HG02981 (cell line): ENCODE measurements around the gene OPN1LW.
"Not testable (repeated sequence)": the region's sequence is repeated elsewhere in the genome, so short reads cannot be mapped to it uniquely, and the experiment has no call there.

Experiments
- ATAC-seq: cut with Tn5 transposase; IDR thresholded peaks from one replicate; pipeline ENCODE4 v1.9.1; 2021; ENCODE audit warnings: mild to moderate bottlenecking, moderate library complexity; ENCODE audit not compliant: unreplicated experiment

Gene OPN1LW

DNA sequence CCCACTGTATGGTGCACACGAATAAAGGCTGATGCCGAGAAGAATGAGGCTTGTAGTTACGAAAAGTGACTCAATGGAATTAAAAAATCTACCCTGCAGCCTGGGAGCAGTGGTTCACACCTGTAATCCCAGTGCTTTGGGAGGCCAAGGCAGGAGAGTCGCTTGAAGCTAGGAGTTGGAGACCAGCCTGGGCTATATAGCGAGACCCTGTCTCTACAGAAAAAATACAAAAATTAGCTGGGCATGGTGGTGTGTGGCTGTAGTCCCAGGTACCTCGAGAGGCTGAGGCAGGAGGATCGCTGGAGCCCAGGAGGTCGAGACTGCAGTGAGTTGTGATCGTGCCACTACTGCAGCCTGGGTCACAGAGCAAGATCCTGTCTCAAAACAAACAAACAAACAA, 11.7 kb upstream of the OPN1LW start:
- no peak for ATAC-seq

DNA sequence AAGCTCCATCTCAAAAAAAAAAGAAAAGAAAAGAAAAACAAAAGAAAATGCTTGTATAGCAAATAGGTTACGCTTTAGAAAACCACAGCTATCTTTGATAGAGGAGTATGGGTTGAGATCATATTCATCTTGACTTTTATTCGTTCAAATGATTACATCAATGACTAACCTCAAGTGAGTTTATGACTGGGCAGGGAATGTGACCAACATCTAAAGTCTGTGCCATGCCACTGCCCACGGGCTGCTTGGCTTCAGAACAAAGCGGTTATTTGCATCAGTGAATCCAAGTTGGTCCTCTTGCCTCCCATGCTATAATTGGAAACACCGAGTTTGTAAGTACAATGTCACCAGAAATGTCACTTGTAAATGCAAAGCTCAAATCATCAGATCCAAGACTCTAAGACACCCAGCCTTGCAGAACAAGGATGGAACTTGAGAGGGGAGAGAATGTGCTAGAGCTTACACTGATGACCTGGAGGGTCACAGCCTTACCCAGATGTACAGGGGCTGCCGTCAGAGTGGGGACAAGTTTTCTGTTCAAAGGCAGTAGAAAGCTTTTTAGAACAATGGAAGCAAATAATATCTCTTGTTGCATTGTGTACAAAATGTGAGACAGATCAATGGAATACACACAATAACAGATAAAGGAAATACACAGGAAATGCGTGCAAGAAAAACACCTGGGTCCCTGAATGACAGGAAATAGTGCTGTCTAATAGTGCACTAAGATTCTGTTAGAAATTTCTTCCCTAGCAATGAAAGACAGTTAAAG, 8.4 kb upstream of the OPN1LW start:
- no peak for ATAC-seq

DNA sequence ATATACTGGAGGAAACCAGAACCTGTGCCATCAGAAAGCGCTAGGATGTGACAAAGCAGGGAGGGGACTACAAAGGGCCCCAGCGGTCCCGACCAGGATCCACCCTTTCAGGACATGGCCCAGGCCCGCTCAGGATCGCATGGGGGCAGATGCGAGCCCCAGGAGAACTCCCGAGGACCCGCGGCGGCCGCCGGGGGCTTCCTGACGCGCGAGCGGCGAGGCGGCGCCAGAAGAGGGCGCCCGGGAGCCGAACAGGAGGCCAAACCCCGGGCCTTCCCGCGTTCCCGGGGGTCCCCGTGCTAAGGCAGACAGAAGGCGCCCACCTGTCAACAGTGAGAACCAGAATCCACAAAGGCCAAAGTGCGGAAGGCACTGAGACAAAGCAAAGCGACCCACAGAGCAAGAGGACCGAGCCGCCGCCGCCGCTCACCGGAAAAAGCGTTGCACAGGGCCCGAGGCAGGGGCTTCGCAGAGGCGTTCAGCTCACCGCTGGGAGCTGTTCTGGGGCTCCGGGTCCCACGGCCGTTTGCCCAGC, 7.3 kb upstream of the OPN1LW start:
- no peak for ATAC-seq

DNA sequence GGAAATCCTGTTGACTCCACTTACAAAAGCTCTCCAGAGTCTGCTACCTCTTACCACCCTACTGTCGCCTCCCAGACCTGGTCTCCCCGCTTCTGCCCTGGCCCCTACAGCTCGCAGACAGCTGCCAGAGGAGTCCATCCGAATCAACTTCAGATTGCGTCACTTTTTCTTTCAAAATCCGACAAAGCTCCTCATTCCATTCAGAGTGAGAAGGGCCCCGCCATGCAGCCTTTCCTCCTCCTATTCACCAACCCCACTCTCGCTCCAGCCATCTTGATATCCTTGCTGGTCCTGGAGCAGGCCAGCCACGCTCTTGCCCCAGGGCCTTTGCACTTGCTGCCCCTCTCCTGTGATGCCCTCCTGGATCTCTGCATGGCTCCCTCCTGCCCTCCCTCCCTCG, 5.2 kb upstream of the OPN1LW start:
- ATAC-seq = no peak

DNA sequence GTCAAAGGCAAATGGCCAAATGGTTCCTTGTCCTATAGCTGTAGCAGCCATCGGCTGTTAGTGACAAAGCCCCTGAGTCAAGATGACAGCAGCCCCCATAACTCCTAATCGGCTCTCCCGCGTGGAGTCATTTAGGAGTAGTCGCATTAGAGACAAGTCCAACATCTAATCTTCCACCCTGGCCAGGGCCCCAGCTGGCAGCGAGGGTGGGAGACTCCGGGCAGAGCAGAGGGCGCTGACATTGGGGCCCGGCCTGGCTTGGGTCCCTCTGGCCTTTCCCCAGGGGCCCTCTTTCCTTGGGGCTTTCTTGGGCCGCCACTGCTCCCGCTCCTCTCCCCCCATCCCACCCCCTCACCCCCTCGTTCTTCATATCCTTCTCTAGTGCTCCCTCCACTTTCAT, 3.8 kb upstream of the OPN1LW start:
- no peak for ATAC-seq

DNA sequence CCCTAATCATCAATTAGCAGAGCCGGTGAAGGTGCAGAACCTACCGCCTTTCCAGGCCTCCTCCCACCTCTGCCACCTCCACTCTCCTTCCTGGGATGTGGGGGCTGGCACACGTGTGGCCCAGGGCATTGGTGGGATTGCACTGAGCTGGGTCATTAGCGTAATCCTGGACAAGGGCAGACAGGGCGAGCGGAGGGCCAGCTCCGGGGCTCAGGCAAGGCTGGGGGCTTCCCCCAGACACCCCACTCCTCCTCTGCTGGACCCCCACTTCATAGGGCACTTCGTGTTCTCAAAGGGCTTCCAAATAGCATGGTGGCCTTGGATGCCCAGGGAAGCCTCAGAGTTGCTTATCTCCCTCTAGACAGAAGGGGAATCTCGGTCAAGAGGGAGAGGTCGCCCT, 3.3 kb upstream of the OPN1LW start:
- no peak for ATAC-seq

DNA sequence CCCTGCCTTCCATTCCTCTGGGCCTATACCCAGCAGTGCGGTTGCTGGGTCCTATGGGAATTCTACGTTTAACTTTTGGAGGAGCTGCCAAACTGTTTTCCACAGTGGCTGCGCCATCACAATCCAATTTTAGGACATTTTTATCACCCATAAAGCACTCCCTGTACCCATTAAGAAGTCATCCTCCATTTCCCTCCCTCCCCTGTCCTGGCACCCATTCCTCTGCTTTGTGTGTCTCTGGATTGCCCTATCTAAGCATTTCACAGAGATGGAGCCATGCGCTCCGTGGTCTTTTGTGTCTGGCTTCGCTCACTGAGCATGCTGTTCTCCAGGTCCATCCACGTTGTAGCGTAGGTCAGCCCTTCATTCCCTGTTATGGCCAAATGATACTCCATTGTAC, 1.7 kb upstream of the OPN1LW start:
- no peak for ATAC-seq

DNA sequence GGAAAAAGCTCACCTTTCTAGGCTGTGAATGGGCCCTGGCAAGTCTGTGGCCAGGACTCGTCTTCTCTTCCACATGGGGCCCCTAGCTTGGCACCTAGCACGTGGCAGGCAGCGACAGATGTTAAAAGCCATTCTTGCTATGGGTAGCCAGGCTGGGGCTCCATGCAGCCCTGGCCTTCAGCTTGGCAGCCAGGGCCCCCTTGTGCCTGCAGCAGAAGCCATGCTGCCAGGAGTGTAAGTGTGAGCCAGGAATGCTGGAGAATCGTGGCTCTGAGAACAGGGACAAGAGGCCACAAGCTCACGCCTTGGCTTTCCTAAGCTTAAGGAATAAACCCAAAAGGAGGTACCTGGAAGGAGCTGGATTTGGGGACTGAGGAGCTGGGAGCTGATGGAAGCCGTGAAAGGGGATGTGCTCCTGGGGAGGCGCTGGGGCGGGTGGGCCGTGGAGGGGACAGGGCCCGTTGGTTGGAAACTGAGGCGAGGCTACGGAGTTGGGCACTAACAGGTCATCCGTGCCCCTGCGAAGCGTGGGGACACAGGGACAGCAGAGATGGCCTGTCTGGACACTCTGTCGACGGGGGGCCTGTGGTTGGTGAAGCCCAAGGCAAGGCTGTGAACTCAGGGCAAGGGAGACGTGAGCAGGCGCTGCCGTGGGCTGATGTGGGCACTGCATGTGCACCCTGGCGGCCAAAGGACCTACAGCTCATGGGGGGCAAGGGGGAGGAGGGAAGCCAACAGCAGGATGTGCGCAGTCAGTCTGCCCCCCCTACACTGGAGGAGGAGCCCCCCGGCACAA, 895 bp upstream of the OPN1LW start:
- ATAC-seq = no peak

DNA sequence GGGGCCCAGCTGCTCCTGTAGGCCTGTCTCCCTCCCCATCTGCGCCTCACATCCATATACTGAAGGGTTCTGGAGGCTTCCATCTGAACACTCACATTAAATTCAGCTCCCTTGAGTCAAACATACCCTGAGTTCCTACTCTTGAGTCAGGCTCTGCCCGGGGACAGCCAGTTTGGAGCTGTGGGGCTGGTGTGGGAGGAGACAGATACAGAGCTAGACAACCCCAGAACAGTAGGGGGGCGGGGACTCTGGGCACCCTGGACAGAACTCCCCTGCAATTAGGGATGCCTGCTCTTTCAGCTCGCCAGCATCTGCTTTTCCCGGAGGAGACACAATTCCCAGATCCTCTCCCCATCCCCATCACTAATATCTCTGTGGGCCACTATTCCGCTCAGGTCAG, 7.0 kb downstream of the OPN1LW start:
- ATAC-seq = not testable (repeated sequence)

DNA sequence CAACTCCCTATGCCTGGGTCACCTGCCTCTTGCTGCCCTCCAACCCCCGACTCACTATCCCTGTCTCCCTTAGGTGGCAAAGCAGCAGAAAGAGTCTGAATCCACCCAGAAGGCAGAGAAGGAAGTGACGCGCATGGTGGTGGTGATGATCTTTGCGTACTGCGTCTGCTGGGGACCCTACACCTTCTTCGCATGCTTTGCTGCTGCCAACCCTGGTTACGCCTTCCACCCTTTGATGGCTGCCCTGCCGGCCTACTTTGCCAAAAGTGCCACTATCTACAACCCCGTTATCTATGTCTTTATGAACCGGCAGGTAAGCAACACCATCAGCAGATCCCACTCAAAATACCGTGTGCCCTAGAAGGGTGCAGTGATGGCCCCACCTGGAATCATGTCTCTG, 12.2 kb downstream of the OPN1LW start:
- ATAC-seq = not testable (repeated sequence)

DNA sequence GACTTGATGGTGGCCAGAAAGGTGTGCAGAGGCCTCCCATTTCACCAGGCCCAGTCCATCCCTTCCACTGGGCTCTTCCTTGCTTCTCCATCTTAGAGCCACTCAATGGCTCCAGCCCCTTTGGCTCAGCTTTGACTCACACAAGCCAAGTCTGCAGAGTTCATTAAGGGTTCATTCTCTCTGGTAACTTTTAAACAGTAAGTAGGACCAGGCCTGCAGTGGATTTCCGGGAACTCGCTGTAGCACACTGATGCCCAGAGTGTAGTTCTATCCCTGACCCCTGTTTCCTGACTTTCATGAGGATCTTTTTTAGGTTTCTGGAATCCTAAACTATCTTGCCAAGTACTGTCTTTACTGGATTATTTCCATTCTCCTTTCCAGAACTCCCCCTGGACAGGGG, 13.2 kb downstream of the OPN1LW start:
- not testable (repeated sequence) for ATAC-seq

DNA sequence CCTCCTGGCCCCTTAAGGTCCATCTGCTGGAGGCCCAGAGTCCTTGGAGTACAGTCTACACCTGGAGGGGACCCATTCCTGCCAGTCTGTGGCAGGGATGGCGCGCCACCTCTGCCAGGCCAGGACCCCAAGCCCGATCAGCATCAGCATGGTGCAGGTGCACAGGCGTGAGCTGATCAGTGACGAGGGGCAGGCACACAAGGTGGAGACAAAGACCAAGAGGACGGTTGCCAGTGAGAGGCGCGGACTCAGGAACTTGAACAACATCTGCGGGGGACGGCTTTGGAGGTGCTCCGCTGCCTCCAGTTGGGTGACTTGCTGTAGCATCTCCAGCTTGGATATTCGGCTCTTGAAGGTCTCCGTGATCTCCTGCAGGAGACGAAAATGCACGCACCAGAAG, 15.3 kb downstream of the OPN1LW start:
- ATAC-seq = not testable (repeated sequence)

DNA sequence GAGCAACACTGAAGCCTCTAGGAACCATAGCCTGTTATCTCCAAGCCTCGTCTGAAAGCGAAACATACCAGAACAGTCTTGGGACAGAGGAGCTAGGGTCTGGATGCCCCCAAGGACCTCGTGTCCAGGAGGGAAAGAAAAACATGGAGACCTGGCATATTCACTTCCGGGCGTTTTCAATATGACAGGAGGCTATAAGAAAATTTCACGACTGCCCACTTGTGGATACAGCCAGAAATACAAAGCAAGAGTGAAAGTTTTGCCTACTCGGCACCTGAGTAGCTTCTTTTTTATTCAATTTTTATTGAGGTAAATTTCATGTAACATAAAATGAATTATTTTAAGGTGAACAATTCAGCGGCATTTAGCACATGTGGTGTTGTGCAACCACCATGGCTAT, 20.9 kb downstream of the OPN1LW start:
- not testable (repeated sequence) for ATAC-seq

DNA sequence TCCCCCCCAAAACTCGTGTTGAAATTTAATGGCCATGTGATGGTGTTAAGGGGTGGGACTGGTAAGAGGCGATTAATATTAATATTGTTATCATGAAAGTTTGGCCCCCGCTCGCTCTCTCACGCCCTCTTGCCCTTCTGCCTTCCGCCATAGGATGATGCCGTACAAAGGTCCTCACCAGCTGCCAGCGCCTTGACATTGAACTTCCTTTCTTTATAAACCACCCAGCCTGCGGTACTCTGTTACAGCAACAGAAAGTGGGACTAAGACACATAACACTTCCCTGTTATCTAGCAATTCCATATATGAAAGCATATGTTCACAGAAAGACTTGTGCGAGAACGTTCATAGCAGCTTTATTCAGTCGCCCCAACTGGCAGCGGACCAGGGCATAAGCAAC, 24.3 kb downstream of the OPN1LW start:
- ATAC-seq = not testable (repeated sequence)

DNA sequence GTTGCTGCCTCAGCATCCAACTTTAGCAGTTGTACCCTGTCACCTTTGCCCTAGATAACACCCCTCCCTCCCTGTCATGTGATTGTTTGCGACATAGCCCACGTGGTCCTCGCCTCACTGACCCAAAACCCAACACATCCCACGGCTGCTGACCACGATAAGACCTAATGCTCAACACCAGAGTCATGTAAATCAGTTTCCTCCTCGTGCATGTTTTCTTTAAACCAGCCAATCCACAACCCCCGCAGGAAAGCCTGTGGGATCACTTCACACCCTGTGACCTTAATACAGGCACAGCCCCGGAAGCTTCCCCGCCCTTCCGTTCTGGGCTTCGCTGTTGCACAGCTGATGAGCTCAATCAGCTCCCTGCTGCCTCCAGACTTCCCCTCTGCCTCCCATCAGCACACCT, 28.5 kb downstream of the OPN1LW start:
- ATAC-seq = not testable (repeated sequence)

DNA sequence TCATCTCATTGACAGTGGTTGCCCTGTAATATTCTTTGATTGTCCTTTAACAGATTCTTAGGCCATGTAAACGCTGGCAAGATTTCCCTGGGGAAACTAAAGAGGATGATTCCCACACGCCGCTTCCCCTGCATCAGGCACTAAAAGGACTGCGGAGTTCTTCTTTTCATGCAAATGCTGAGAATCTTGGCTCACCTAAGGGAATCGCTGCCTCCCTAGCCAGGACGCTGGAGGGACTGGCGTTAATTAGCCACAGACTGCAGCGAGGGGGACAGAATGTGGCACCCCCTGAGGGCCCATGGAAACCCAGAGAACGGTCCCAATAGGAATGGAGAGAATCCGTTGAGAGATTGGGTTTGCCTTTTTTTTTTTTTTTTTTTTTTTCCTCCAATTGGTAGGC, 30.3 kb downstream of the OPN1LW start:
- ATAC-seq = not testable (repeated sequence)

DNA sequence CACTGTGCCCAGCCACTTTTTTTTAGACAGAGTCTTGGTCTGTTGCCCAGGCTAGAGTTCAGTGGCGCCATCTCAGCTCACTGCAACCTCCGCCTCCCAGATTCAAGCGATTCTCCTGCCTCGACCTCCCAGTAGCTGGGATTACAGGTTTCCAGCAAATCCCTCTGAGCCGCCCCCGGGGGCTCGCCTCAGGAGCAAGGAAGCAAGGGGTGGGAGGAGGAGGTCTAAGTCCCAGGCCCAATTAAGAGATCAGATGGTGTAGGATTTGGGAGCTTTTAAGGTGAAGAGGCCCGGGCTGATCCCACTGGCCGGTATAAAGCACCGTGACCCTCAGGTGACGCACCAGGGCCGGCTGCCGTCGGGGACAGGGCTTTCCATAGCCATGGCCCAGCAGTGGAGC, 38.3 kb downstream of the OPN1LW start, which contains the start of gene OPN1MW:
Gene OPN1MW (plus strand): TSS at position 301 of the 400 bp plus-strand sequence. CDS start 82 bp downstream, at position 383.
- ATAC-seq = not testable (repeated sequence)

DNA sequence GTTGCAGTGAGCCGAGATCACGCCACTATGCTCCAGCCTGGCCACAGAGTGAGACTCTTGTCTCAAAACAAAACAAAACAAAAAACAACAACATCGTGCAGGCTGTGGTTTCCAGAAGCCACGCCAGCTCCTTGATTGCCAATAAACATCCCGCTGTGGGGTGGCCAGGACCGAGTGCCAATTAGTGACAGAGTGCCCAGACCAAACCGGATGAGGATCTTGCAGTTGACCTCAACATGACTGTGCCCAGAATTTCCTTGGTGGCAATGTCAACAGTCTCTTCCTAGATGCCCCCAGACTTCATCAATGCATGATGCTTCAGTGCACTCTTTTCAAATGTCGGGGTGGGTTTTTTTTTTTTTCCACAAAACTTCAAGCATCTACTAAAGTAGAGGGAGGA, 39.8 kb downstream of the OPN1LW start:
- ATAC-seq = not testable (repeated sequence)

DNA sequence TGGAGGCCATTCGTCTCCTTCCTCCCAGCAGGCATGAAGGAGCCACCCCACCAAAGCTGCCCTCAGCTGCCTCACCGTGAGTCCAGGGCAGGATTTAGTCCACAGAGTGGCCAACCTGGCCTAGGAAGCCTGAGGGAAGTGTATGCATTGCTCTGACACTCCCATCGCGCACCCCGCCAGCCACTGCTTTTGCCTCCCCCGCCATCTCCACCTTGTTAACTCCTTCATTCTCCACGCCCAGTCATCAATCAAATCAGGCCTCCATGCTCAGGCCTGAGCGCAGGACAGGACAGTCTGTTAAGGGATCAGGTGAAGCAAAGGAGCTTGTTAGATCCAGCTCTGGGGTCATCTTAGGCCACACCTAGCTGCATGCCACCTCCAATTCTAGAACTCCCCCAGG, 48.8 kb downstream of the OPN1LW start:
- ATAC-seq = not testable (repeated sequence)

DNA sequence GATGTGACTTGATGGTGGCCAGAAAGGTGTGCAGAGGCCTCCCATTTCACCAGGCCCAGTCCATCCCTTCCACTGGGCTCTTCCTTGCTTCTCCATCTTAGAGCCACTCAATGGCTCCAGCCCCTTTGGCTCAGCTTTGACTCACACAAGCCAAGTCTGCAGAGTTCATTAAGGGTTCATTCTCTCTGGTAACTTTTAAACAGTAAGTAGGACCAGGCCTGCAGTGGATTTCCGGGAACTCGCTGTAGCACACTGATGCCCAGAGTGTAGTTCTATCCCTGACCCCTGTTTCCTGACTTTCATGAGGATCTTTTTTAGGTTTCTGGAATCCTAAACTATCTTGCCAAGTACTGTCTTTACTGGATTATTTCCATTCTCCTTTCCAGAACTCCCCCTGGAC, 50.3 kb downstream of the OPN1LW start:
- ATAC-seq = not testable (repeated sequence)

DNA sequence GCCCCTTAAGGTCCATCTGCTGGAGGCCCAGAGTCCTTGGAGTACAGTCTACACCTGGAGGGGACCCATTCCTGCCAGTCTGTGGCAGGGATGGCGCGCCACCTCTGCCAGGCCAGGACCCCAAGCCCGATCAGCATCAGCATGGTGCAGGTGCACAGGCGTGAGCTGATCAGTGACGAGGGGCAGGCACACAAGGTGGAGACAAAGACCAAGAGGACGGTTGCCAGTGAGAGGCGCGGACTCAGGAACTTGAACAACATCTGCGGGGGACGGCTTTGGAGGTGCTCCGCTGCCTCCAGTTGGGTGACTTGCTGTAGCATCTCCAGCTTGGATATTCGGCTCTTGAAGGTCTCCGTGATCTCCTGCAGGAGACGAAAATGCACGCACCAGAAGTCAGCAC, 52.4 kb downstream of the OPN1LW start:
- not testable (repeated sequence) for ATAC-seq
